ENCODE data around the gene ASTN1. TPM values are rescaled to one million over a fixed set of nuclear protein-coding genes. Genes with fewer than 3 reads are reported as not detected.

Gene ASTN1
- total RNA-seq, 1 donor from 2014 or later, result under 0.01 TPM

DNA sequence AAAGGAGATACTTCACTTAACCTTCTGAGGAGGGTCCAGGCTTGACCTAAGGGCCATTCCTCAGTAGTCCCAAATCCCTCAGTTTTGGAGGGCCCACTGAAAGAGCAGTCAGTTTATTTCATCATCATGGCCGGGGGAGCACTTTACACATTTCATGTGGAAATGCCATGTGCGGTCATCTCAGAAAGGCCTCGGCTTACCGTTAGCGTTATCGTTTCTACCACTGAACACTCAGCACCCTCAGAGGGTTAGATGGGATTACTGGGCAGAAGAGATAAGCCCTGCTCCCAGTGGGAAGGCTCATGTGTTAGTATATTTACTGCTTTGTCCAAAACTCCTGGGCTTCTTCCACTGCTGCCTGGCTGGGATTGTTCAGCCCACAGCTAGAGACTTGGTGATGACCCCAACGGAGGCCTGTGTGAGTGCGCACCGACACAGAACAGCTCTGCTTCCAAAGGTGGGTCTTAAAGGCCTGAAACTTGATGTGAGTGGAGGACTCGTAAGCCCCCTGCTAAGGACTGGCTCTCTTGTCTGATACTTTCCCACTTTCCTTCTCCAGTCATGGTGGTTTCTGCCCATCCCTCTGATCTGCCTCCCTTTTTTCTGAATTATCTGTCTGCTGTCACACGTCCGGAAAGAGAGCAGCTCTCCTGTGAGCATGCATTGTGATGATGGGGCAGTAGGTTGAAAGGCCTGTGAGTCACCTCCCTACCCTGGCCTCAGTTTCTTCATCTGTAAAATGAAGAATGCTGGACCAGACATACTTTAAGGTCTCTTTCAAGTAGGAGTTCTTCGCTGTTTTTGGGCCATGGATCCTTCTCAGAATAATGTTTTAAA is 284.5 kb downstream of the ASTN1 start:
- no peak for DNase-seq (ENCODE audit: low read depth, low spot score)

DNA sequence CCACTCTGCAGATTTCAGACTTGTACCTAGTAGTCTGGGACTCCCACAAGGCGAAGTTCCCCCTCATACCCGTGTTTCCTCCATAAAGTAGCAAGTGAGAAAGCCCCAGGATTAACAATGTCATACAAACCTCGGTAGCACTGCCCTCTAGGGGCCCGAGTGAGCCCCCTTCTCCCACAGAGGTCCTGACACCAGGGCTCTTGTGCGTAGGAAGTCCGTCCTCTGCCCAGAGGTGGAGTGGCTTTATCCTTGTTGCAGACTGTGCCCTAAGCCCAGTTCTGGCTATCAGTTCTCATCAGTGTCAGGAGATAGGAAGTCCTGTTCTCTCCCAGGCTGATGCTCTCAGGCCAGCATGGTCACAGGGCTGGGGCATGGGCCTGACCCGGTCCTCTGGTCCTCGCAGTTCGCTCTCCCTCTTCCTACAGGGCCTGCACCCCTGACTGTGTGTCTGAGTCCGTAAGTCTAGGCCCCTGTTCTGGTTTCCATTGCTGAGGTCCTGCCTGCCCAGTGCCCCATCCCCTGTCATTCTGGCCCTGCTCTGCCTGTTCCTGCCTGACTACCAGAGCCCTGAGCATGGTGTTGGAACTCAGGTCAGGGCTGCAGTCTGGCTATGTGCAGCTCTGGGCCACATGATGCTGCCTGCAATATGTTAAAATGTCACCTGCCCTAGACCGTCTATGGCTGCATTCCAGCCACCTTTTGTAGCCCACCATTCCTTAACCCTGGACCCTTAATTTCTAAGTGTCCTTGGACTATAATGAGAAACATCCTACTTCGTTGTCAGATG is 285.6 kb downstream of the ASTN1 start:
- no peak for DNase-seq (ENCODE audit: low read depth, low spot score)

- DNase-seq (ENCODE audit: low read depth, low spot score), result no peak
Observed at GRCh38 chr1:176877557-176877956, 287.0 kb downstream of the ASTN1 start.

DNA sequence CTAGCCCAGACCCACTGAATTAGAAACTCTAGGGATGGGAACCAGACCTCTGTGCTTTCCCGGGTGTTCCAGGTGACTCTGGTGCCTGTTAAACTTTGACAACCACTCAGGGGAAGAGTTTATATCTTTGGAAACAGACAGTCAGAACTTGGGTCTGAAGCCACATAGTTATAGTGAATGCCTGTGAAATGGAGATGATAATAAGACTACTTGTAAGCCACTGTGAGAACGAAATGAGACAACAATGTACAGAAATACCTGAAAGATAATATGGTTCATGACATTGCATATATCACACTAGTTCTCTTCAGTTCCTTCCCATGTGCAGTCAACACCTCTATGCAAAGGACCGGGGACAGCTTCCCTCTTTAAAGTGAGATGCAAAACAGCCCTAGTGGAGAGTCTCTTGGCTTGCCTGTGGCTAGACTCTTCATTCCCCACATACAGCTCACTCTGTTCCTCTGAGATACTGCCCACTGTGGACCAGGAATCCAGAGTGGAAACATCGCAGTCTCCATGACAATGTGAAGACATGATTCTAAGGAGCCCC is 287.5 kb downstream of the ASTN1 start:
- DNase-seq (ENCODE audit: low read depth, low spot score), result no peak

GRCh38 chr1:176869577-176869976 is 294.9 kb downstream of the ASTN1 start:
- DNase-seq (ENCODE audit: low read depth, low spot score), result no peak

GRCh38 chr1:176866011-176866714 is 298.3 kb downstream of the ASTN1 start:
- no peak for DNase-seq (ENCODE audit: low read depth, low spot score)

GRCh38 chr1:176864211-176864610 is 300.3 kb downstream of the ASTN1 start:
- no peak for DNase-seq (ENCODE audit: low read depth, low spot score)

GRCh38 chr1:176863613-176864012 is 300.9 kb downstream of the ASTN1 start:
- no peak for DNase-seq (ENCODE audit: low read depth, low spot score)

- no peak for DNase-seq (ENCODE audit: low read depth, low spot score)
Observed at GRCh38 chr1:176858433-176858916, 306.0 kb downstream of the ASTN1 start.

- no peak for DNase-seq (ENCODE audit: low read depth, low spot score)
Observed at GRCh38 chr1:176857632-176858031, 306.9 kb downstream of the ASTN1 start.

- DNase-seq (ENCODE audit: low read depth, low spot score), result no peak
Observed at GRCh38 chr1:176854758-176855745, 309.5 kb downstream of the ASTN1 start.

- no peak for DNase-seq (ENCODE audit: low read depth, low spot score)
Observed at GRCh38 chr1:176854121-176854520, 310.4 kb downstream of the ASTN1 start.

DNA sequence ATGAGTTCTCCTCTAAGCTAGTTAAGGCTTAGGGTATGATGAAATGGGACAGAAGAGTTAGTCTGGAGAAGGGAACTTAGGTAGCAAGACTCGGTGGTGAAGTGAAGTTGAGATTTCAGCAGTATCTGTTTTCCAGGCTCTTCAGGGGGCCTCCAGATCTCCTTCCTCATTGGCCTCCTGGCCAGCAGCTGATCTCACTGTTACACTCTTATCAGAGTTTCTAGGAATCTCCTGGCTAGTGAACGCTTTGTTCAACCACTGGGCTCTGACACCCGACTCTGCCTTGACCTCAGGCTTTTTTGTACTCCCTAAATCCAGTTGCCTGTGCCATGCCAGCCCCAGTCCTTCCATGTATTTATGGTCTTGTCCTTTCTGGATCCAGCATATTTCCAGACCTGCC is 311.0 kb downstream of the ASTN1 start:
- no peak for DNase-seq (ENCODE audit: low read depth, low spot score)

DNA sequence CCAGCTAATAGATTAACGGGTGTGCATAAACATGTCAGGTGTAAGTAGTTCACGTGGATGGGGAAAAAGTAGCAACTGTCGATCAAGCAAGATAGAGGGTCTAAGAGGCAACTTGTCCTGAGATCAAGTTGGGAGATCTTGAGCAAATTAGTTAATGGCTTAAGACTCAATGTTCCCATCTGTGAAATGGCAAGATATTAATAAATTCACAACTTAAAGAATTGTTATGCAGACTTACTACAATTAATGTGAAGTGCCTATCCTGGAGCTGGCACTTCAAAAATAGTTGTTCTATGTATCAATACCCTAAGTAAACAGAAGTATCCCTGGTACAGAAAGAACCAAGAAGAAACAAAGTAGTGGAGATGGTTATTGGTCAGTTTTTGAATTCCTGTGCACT is 312.4 kb downstream of the ASTN1 start:
- DNase-seq (ENCODE audit: low read depth, low spot score), result no peak

GRCh38 chr1:176850871-176851270 is 313.6 kb downstream of the ASTN1 start:
- DNase-seq (ENCODE audit: low read depth, low spot score), result no peak

DNA sequence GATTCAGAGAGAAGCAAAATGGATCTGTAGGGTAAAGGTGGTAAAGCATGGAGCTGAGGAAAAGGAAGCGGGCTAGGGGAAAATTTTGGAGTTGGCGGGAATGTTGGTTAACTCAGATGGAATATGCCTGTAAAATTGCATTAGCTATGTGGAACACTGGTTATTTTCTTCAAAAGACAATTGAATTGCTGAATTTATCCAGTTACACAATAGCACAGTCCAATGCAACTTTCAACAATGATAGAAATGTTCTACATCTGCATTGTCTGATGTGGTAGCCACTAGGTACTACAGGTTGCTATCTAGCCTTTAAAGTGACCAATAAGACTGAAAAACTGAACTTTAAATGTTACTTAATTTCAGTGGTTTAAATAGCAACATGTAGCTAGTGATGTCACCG is 315.2 kb downstream of the ASTN1 start:
- no peak for DNase-seq (ENCODE audit: low read depth, low spot score)

- DNase-seq (ENCODE audit: low read depth, low spot score), result no peak
Observed at GRCh38 chr1:176847052-176847451, 317.5 kb downstream of the ASTN1 start.

GRCh38 chr1:176843352-176844297 is 320.9 kb downstream of the ASTN1 start:
- no peak for DNase-seq (ENCODE audit: low read depth, low spot score)

DNA sequence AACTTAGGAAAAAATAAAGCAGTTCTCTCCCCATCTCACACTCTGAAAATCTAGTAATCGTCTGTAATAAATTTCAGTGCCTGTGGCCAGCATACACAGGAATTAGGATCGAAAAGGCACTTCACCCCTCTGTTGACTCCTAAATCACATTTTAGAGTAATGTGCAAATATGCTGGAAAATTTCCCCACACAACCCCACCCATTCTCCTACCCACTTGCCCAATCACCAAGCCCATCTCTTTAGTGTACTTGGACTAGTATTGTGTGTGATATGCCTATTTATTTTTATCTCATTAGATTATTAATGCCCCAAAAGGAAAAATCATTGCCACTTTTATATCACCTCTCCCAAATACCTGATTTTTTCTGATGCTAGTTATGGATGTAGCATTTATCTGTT is 323.3 kb downstream of the ASTN1 start:
- no peak for DNase-seq (ENCODE audit: low read depth, low spot score)

Measured in pulmonary artery endothelial cell (primary cell).